NCI-H1694 (cell line): ENCODE results near the gene MAP4K4.
"Not testable (repeated sequence)": the region's sequence is repeated elsewhere in the genome, so short reads cannot be mapped to it uniquely, and the experiment has no call there.

Experiments
- DNase-seq: peaks from one replicate; lab custom pipeline; 2025; lab: John Stamatoyannopoulos, UW

The MAP4K4 gene

DNA sequence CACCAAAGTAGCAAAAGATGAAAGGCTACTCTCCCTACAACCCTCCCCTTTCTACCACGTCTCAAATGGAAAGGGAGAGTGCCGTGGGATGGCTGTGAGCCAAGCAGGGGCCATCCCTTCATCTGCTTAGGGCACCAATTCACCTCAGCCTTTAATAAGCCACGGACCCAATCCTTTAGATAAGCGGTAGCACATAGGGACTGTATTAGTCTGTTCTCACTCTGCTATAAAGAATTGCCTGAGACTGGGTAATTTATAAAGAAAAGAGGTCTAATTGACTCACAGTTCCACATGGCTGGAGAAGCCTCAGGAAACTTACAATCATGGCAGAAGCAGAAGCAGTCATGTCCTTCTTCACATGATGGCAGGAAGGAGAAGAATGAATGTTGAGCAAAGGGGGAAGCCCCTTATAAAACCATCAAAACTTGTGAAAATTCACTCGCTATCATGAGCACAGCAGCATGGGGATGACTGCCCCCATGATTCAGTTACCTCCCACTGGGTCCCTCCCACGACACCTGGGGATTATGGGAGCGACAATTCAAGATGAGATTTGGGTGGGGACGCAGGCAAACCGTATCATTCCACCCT is 208.3 kb downstream of the MAP4K4 start:
- no peak for DNase-seq

DNA sequence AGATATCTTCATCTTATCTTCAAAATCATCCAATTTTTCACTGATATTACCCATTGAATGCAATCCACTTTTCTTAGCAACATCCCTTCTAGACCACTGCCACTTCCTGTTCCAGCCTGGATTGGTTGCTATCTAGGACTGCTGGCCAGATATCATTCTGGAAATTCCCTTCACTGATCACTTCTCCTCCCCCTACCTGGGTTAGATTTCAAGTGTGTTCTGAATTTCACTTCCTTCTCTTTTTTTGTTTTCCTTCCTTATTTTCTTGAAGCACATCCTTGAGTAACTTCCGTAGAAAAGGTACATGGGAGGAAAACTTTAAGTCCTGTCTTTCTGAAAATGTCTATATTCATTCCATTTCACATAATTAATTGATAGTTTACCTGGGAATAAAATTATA is 212.3 kb downstream of the MAP4K4 start:
- DNase-seq: no peak

DNA sequence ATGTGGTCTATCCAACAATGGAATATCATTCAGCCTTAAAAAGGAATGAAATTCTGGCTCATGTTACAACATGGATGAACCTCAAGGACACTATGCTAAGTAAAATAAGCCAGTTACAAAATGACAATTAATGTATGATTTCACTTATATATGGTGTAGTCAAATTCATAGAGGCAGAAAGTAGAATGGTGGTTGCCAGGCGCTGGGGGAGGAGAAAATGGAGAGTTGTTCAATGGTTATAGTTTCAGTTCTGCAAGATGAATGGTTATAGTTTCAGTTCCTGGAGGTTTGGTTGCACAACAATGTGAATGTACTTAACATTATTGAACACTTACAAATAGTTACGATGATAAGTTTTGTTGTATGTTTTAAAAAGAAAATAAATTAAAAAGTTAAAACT is 215.0 kb downstream of the MAP4K4 start:
- DNase-seq: no peak

DNA sequence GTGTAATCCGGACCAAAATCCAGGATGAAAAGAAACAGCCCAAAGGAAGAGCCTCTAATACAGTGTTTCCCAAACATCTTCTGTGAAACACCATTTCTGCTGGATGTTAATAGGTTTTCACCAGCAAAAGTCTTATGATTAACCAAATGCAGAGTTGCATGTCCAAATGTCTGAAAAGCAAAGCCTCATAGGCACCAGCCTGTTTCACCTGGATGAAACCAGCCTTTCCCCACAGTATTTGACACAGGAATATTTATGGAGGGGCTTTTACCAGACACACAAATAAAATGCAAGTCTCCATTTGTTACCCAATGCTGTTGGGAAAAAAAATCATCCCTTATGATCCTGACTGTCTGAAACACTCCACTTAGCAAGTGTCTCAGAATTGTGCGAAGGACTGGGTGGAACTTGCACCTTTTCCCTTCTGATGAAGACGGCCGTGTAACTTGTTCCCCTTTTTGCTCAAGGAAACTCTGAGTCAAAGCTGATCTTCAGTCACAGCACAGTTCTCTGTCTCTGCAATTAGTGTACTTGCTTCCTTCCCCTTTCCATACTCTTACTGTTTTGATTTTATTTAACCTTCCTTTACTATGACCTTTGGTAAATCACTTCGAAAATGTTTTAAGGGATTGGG is 223.9 kb downstream of the MAP4K4 start:
- no peak for DNase-seq

DNA sequence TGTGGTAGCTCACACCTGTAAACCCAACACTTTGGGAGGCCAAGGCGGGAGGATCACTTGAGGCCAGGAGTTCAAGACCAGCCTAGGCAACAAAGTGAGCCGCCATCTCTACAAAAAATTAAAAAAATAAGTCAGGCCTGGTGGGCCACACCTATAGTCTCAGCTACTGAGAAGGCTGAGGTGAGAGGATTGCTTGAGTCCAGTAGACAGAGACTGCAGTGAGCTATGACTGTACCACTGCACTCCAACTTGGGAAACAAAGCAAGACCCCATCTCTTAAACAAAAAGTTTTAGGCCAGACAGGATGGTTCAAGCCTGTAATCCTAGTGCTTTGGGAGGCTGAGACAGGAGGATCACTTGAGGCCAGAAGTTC is 224.4 kb downstream of the MAP4K4 start:
- DNase-seq: no peak

DNA sequence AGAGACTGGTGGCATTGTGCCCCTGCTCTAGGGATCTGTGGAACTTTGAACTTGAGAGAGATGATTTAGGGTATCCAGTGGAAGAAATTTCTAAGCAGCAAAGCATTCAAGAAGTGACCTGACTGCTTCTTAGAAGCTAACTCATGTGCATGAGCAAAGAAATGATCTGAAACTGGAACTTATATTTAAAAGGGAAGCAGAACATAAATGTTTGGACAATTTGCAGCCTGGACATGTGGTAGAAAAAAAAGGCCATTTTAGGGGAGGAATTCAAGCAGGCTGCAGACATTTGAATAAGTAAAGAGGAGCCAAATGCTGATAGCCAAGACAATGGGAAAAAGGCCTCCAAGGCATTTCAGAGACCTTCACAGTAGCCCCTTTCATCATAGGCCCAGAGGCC is 226.8 kb downstream of the MAP4K4 start:
- not testable (repeated sequence) for DNase-seq

DNA sequence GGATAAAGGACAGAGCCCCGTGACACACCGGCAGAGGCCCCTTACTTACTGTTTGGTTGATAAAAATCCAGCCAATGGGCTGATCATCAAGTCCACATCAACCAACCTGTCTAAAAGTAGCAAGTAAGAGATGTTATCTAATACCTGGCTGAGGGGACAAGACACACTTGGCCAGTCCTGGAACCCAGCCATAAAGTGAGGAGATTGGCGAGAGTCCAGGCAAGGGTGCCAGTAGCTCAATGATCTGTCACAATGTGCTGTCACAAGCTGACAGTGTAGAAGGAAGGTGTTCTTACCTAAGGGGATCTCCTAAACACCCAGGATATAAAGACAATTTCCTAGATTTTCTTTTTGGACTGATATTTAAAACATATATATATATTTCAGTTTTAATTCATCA is 232.5 kb downstream of the MAP4K4 start:
- DNase-seq: no peak

DNA sequence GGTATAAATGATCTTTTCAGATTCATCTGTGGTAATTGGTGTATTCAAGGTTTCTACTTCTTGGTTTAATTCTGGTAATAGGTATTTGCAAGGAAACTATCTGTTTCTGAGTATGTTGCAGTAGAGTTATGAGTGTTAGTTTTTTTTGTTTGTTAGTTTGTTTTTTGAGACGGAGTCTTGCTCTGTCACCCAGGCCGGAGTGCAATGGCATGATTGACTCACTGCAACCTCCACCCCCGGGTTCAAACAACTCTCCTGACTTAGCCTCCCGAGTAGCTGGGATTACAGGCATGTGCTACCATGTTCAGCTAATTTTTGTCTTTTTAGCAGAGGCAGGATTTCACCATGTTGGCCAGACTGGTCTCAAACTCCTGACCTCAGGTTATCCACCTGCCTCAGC is 233.3 kb downstream of the MAP4K4 start:
- DNase-seq: no peak

DNA sequence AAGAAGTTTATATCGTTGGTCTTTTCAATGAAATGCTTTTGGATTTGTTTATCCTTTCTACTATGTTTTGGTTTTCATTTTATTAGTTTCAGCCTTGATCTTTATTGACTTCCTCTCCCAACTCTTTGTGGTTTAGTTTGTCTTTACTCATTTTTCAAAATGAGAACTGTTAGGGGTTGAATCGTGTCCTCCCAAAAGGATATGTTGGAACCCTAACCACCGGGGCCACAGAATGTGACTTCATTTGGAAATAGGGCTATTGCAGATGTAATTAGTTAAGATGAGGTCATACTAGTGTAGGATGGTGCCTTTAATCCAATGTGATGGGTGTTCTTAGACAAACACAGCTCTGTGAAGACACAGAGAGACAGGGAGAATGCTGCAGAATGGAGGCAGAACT is 233.9 kb downstream of the MAP4K4 start:
- DNase-seq: no peak

DNA sequence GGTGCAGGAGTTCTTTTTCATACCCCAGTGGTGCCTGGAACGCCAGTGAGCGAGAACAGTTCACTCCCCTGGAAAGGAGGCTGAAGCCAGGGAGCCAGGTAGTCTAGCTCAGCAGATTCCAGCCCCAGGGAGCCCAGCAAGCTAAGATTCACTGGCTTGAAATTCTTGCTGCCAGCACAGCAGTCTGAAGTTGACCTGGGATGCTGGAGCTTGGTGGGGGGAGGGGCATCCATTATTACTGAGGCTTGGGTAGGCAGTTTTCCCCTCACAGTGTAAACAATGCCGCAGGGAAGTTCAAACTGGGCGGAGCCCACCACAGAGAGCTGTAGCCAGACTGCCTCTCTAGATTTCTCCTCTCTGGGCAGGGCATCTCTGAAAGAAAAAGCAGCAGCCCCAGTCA is 238.3 kb downstream of the MAP4K4 start:
- DNase-seq: not testable (repeated sequence)

DNA sequence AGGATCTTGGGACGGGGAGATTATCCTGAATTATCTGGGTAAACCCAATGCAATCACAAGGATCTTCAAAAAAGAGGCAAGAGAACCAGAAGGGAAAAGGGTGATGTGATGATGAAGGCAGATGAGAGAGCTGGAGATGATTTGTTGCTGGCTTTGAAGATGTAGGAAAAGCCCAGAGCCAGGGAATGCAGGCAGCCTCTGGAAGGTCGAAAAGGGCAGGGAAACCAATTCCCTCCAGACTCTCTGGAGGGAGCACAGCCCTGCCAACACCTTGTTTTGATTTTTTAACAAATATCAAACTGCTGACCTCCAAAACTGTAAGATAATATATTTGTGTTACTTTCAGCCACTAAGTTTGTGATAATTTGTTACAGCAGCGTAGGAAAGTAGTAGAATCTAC is 245.3 kb downstream of the MAP4K4 start:
- DNase-seq: no peak
